ENCODE measurements around the gene PPTC7. TPM values are rescaled to one million over a fixed set of nuclear protein-coding genes. Genes with fewer than 3 reads are reported as not detected.

PPTC7 gene
- total and polyA plus RNA-seq, 2 of the 13 experiments (the other 11 are each of a cell fraction or from before 2014, with no cell fraction given), result 4.8 to 12.3 TPM

DNA sequence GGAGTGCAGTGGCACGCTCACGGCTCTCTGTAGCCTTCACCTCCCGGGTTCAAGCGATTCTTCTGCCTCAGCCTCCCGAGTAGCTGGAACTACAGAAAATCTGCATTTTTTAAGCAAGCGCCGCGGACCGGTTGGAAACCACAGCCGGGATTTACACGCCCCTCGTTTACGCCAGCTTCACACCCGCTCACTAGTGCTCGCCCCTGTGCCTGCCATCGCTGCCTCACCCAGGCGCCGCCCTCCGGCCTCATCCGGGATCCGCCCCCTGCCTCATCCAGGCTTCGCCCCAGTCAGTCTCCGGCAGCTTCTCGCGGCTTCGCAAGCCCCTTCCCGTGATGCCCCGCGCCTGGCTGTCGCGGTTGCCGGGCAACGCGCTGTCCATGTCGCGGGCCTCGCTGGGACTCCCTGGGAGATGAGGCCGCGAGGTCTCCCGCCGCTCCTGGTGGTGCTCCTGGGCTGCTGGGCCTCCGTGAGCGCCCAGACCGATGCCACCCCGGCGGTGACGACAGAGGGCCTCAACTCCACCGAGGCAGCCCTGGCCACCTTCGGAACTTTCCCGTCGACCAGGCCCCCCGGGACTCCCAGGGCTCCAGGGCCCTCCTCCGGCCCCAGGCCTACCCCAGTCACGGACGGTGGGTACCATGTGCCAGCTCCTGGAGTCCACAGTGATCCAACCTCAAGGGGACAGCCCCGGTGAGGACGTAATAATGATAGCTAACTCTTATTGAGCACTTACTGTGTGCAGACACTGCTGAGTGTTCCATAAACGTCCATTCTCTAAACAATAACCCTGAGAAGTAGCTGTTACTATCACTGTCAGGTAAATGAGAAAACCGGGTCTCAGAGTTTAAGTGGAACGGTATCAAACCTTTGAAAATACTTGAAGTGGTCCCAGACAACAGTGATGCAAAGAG is 30.9 kb upstream of the PPTC7 start, which contains the start of gene TCTN1 (continued):
- TF ChIP-seq, protein P1, sequence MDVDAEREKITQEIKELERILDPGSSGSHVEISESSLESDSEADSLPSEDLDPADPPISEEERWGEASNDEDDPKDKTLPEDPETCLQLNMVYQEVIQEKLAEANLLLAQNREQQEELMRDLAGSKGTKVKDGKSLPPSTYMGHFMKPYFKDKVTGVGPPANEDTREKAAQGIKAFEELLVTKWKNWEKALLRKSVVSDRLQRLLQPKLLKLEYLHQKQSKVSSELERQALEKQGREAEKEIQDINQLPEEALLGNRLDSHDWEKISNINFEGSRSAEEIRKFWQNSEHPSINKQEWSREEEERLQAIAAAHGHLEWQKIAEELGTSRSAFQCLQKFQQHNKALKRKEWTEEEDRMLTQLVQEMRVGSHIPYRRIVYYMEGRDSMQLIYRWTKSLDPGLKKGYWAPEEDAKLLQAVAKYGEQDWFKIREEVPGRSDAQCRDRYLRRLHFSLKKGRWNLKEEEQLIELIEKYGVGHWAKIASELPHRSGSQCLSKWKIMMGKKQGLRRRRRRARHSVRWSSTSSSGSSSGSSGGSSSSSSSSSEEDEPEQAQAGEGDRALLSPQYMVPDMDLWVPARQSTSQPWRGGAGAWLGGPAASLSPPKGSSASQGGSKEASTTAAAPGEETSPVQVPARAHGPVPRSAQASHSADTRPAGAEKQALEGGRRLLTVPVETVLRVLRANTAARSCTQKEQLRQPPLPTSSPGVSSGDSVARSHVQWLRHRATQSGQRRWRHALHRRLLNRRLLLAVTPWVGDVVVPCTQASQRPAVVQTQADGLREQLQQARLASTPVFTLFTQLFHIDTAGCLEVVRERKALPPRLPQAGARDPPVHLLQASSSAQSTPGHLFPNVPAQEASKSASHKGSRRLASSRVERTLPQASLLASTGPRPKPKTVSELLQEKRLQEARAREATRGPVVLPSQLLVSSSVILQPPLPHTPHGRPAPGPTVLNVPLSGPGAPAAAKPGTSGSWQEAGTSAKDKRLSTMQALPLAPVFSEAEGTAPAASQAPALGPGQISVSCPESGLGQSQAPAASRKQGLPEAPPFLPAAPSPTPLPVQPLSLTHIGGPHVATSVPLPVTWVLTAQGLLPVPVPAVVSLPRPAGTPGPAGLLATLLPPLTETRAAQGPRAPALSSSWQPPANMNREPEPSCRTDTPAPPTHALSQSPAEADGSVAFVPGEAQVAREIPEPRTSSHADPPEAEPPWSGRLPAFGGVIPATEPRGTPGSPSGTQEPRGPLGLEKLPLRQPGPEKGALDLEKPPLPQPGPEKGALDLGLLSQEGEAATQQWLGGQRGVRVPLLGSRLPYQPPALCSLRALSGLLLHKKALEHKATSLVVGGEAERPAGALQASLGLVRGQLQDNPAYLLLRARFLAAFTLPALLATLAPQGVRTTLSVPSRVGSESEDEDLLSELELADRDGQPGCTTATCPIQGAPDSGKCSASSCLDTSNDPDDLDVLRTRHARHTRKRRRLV (CRISPR knock-in tag; IDR thresholded peaks at IDR 0.05), result no peak
- TF ChIP-seq, protein P2, sequence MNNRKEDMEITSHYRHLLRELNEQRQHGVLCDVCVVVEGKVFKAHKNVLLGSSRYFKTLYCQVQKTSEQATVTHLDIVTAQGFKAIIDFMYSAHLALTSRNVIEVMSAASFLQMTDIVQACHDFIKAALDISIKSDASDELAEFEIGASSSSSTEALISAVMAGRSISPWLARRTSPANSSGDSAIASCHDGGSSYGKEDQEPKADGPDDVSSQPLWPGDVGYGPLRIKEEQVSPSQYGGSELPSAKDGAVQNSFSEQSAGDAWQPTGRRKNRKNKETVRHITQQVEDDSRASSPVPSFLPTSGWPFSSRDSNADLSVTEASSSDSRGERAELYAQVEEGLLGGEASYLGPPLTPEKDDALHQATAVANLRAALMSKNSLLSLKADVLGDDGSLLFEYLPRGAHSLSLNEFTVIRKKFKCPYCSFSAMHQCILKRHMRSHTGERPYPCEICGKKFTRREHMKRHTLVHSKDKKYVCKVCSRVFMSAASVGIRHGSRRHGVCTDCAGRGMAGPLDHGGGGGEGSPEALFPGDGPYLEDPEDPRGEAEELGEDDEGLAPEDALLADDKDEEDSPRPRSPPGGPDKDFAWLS (CRISPR knock-in tag; IDR thresholded peaks at IDR 0.05; ENCODE audit: borderline replicate concordance), result peak; percentile 74; the same call in 1 of the 2 replicates
- TF ChIP-seq, protein P3, sequence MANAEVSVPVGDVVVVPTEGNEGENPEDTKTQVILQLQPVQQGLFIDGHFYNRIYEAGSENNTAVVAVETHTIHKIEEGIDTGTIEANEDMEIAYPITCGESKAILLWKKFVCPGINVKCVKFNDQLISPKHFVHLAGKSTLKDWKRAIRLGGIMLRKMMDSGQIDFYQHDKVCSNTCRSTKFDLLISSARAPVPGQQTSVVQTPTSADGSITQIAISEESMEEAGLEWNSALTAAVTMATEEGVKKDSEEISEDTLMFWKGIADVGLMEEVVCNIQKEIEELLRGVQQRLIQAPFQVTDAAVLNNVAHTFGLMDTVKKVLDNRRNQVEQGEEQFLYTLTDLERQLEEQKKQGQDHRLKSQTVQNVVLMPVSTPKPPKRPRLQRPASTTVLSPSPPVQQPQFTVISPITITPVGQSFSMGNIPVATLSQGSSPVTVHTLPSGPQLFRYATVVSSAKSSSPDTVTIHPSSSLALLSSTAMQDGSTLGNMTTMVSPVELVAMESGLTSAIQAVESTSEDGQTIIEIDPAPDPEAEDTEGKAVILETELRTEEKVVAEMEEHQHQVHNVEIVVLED (CRISPR knock-in tag; IDR thresholded peaks at IDR 0.05; ENCODE audit: borderline replicate concordance), result peak; percentile 52; the same call in 1 of the 2 replicates
- TF ChIP-seq ZNF670 (CRISPR knock-in tag; IDR thresholded peaks at IDR 0.05; ENCODE audit: borderline replicate concordance), result peak; percentile 21; the same call in 1 of the 2 replicates
- peak; percentile 78; the same call in 1 of the 2 replicates for TF ChIP-seq ZNF749 (CRISPR knock-in tag; IDR thresholded peaks at IDR 0.05; ENCODE audit: borderline replicate concordance)
- no peak for TF ChIP-seq KLF13 (CRISPR knock-in tag; IDR thresholded peaks at IDR 0.05)
- TF ChIP-seq, protein P4, sequence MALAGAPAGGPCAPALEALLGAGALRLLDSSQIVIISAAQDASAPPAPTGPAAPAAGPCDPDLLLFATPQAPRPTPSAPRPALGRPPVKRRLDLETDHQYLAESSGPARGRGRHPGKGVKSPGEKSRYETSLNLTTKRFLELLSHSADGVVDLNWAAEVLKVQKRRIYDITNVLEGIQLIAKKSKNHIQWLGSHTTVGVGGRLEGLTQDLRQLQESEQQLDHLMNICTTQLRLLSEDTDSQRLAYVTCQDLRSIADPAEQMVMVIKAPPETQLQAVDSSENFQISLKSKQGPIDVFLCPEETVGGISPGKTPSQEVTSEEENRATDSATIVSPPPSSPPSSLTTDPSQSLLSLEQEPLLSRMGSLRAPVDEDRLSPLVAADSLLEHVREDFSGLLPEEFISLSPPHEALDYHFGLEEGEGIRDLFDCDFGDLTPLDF (CRISPR knock-in tag; IDR thresholded peaks at IDR 0.05), result 0 out of 2 replicates have a peak, but pooled peaks have one; percentile 48
- TF ChIP-seq ZSCAN30 (CRISPR knock-in tag; IDR thresholded peaks at IDR 0.05), result 0 out of 2 replicates have a peak, but pooled peaks have one; percentile 32
- 0 out of 2 replicates have a peak, but pooled peaks have one; percentile 35 for TF ChIP-seq ZNF205 (CRISPR knock-in tag; IDR thresholded peaks at IDR 0.05)
- no peak for TF ChIP-seq FIP1L1 (IDR thresholded peaks at IDR 0.05; ENCODE audit: borderline replicate concordance, insufficient read depth, low read depth, low read length)
- TF ChIP-seq, protein P5, sequence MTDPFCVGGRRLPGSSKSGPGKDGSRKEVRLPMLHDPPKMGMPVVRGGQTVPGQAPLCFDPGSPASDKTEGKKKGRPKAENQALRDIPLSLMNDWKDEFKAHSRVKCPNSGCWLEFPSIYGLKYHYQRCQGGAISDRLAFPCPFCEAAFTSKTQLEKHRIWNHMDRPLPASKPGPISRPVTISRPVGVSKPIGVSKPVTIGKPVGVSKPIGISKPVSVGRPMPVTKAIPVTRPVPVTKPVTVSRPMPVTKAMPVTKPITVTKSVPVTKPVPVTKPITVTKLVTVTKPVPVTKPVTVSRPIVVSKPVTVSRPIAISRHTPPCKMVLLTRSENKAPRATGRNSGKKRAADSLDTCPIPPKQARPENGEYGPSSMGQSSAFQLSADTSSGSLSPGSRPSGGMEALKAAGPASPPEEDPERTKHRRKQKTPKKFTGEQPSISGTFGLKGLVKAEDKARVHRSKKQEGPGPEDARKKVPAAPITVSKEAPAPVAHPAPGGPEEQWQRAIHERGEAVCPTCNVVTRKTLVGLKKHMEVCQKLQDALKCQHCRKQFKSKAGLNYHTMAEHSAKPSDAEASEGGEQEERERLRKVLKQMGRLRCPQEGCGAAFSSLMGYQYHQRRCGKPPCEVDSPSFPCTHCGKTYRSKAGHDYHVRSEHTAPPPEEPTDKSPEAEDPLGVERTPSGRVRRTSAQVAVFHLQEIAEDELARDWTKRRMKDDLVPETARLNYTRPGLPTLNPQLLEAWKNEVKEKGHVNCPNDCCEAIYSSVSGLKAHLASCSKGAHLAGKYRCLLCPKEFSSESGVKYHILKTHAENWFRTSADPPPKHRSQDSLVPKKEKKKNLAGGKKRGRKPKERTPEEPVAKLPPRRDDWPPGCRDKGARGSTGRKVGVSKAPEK (CRISPR knock-in tag; IDR thresholded peaks at IDR 0.05; ENCODE audit: borderline replicate concordance), result 0 out of 2 replicates have a peak, but pooled peaks have one; percentile 67
- TF ChIP-seq ZNF12 (CRISPR knock-in tag; IDR thresholded peaks at IDR 0.05), result peak; percentile 44; the same call in 1 of the 2 replicates
- TF ChIP-seq ZNF296 (CRISPR knock-in tag; conservative IDR thresholded peaks at IDR 0.05), result no peak
- no peak for TF ChIP-seq NBN (conservative IDR thresholded peaks at IDR 0.05)
